ENCODE measurements around the gene SLC38A3.

SLC38A3 gene

DNA sequence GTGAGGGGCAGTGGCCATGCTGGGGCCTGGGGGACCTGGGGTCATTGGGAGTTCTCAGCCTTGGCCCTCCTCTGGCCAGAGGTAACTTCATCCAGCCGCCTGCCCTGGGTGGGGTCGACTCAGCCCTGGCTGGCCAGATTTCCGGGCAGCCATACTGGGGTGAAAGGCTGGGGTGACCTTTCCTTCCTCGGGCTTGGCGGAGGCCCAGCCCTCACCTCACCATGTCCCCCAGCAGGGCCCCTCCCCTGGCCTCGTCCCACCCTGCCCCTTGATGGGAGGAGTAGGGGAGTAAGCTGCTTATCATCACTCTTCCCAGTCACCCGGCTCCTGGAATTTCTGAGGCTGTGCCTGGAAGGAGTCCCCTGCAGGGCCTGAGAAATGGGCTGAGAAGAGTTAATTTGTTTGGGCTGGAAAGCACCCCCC is 44.5 kb upstream of the SLC38A3 start:
- Histone ChIP-seq H3K23ac (ENCODE audit: low read length in 2 of 2) (no peak overlapping the region), H3K79me1 (replicated peaks; ENCODE audit: low read length, poor library complexity, severe bottlenecking) (peaks cover 3% of the 10 kb centered on the region), H3K4me2 (ENCODE audit: low read length, poor library complexity, severe bottlenecking) (no peak overlapping the region), H3K36me3 (ENCODE audit: control insufficient read depth in 1 of 2, insufficient read depth in 2 of 2, low read depth in 1 of 2, low read length in 2 of 2) (peaks cover 0 to 33% of the 10 kb centered on the region in 2 experiments), H3K14ac (ENCODE audit: low read length in 2 of 2) (no peak overlapping the region), H2BK12ac (ENCODE audit: low read length in 2 of 2) (no peak overlapping the region), H3K27me3 (ENCODE audit: control insufficient read depth in 1 of 2, insufficient read depth in 1 of 2, low read length in 2 of 2) (peaks cover 28 to 33% of the 10 kb centered on the region in 2 experiments), H3K18ac (ENCODE audit: low read depth in 1 of 2, low read length in 2 of 2) (no peak overlapping the region), H3K4me3 (ENCODE audit: insufficient read depth in 1 of 2, low read depth in 1 of 2, low read length in 2 of 2) (no peak overlapping the region), H2AFZ (ENCODE audit: low read depth, low read length) (no peak overlapping the region), H2AK5ac (ENCODE audit: low read length, severe bottlenecking) (peak overlapping the region; percentile 19), H2BK120ac (ENCODE audit: low read depth, low read length) (no peak overlapping the region), H3K9ac (ENCODE audit: low read length) (no peak overlapping the region), H3K4me1 (ENCODE audit: control insufficient read depth, insufficient read depth, low read depth, low read length) (peaks cover 54% of the 10 kb centered on the region), H4K91ac (ENCODE audit: low read length) (no peak overlapping the region), H4K8ac (ENCODE audit: low read length) (no peak overlapping the region), H2BK5ac (ENCODE audit: low read depth, low read length, poor library complexity, severe bottlenecking) (no peak overlapping the region), H3K4ac (ENCODE audit: low read depth in 1 of 2, low read length in 2 of 2) (no peak overlapping the region), H3K9me3 (ENCODE audit: control insufficient read depth, low read length) (no peaks in the 10 kb centered on the region), H2BK15ac (ENCODE audit: low read depth, poor library complexity, severe bottlenecking) (no peak overlapping the region), H3K27ac (ENCODE audit: low read length, poor library complexity, severe bottlenecking) (no peak overlapping the region)
- no peak for DNase-seq
- 68% methylated on average over 4 of the region's 7 CpGs for WGBS

DNA sequence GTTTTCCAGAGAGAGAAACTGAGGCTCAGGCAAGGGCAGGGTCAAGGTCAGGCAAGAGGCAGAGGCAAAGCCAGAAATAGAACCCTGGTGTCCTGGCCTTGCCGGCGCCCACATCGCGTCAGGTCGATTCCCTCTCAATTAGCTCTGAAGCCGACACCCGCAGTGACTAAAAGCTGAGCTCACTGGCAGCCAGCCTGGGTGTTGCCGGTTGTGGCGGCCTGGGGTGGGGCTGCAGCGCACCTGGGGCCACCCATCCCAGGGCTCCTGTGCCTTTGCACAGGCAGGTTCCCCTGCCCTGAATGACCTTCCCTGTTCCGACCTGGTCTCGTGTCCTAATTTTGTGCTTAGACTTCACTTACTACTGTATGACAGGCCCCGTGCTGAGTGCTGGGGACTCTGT is 43.8 kb upstream of the SLC38A3 start:
- Histone ChIP-seq H2AK5ac (ENCODE audit: low read length, severe bottlenecking) (no peak overlapping the region), H3K27me3 (ENCODE audit: control insufficient read depth in 1 of 2, insufficient read depth in 1 of 2, low read length in 2 of 2) (peaks cover 20 to 25% of the 10 kb centered on the region in 2 experiments), H2BK120ac (ENCODE audit: low read depth, low read length) (no peak overlapping the region), H3K14ac (ENCODE audit: low read length in 2 of 2) (no peak overlapping the region), H3K79me1 (replicated peaks; ENCODE audit: low read length, poor library complexity, severe bottlenecking) (peaks cover under 1% of the 10 kb centered on the region), H4K8ac (ENCODE audit: low read length) (no peak overlapping the region), H3K4me2 (ENCODE audit: low read length, poor library complexity, severe bottlenecking) (no peak overlapping the region), H3K4me1 (ENCODE audit: control insufficient read depth, insufficient read depth, low read depth, low read length) (peaks cover 55% of the 10 kb centered on the region), H3K18ac (ENCODE audit: low read depth in 1 of 2, low read length in 2 of 2) (no peak overlapping the region), H2BK15ac (ENCODE audit: low read depth, poor library complexity, severe bottlenecking) (no peak overlapping the region), H3K23ac (ENCODE audit: low read length in 2 of 2) (no peak overlapping the region), H4K91ac (ENCODE audit: low read length) (no peak overlapping the region), H3K36me3 (ENCODE audit: control insufficient read depth in 1 of 2, insufficient read depth in 2 of 2, low read depth in 1 of 2, low read length in 2 of 2) (peaks cover 0 to 33% of the 10 kb centered on the region in 2 experiments), H3K4me3 (ENCODE audit: insufficient read depth in 1 of 2, low read depth in 1 of 2, low read length in 2 of 2) (no peak overlapping the region), H2AFZ (ENCODE audit: low read depth, low read length) (no peak overlapping the region), H3K9me3 (ENCODE audit: control insufficient read depth, low read length) (no peaks in the 10 kb centered on the region), H2BK12ac (ENCODE audit: low read length in 2 of 2) (no peak overlapping the region), H3K27ac (ENCODE audit: low read length, poor library complexity, severe bottlenecking) (no peak overlapping the region), H3K4ac (ENCODE audit: low read depth in 1 of 2, low read length in 2 of 2) (no peak overlapping the region), H3K9ac (ENCODE audit: low read length) (no peak overlapping the region), H2BK5ac (ENCODE audit: low read depth, low read length, poor library complexity, severe bottlenecking) (no peak overlapping the region)
- WGBS: 87% methylated on average over 13 of the region's 13 CpGs
- no peak for DNase-seq

DNA sequence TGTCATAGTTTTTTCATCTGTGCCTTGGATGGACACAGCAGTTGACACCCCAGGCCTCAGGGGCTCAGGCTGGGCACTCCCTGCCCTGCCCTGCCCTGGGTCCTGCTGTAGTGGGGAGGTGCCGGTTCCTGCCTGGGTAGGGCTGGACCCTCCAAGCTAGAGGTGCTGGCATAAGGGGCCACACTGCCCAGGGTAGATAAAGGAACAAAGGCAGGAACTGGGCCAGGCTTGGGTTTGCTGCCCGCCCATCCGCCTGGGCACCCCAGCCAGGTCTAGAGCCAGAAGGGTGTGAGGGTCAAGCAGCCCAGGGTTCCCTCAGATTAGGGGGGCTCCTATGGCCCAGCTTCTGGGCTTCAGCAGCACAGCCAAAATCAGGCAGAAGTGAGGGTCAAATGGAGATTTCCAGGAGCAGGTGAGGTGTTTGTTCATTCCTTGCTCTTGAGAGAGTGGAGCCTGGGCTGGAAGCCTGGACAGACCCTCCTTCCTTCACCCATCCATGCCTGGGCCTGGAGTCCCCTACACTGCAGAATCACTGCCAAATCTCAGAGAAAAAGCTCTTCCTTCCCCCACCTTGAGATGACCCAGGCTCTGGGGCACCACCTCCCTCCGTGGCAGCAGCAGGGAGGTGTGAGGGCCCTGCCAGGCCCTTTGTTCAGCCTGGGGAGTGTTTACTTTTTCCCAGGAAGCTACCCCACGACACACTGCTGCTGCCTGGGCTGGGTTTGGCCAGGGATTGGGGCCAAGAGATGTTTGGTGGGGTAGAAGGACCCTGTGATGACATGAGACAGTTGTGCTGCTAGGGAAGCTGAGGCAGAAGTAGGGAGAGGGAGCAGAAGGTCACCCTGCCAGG is 42.8 kb upstream of the SLC38A3 start:
- H3K18ac ChIP-seq (ENCODE audit: low read depth in 1 of 2, low read length in 2 of 2): no peak overlapping the region
- H3K4me1 ChIP-seq (ENCODE audit: control insufficient read depth, insufficient read depth, low read depth, low read length): peaks cover 53% of the 10 kb centered on the region
- no peak overlapping the region for H2BK12ac ChIP-seq (ENCODE audit: low read length in 2 of 2)
- H4K8ac ChIP-seq (ENCODE audit: low read length): no peak overlapping the region
- no peak overlapping the region for H2BK5ac ChIP-seq (ENCODE audit: low read depth, low read length, poor library complexity, severe bottlenecking)
- no peaks in the 10 kb centered on the region for H3K9me3 ChIP-seq (ENCODE audit: control insufficient read depth, low read length)
- H3K9ac ChIP-seq (ENCODE audit: low read length): no peak overlapping the region
- H2BK120ac ChIP-seq (ENCODE audit: low read depth, low read length): no peak overlapping the region
- no peak overlapping the region for H4K91ac ChIP-seq (ENCODE audit: low read length)
- no peak overlapping the region for H2AFZ ChIP-seq (ENCODE audit: low read depth, low read length)
- H3K4me2 ChIP-seq (ENCODE audit: low read length, poor library complexity, severe bottlenecking): no peak overlapping the region
- H3K23ac ChIP-seq (ENCODE audit: low read length in 2 of 2): no peak overlapping the region
- no peak overlapping the region for H3K14ac ChIP-seq (ENCODE audit: low read length in 2 of 2)
- H3K4me3 ChIP-seq (ENCODE audit: insufficient read depth in 1 of 2, low read depth in 1 of 2, low read length in 2 of 2): no peak overlapping the region
- H3K27me3 ChIP-seq (ENCODE audit: control insufficient read depth in 1 of 2, insufficient read depth in 1 of 2, low read length in 2 of 2): peaks cover 14 to 16% of the 10 kb centered on the region in 2 experiments
- no peaks in the 10 kb centered on the region for H3K79me1 ChIP-seq (replicated peaks; ENCODE audit: low read length, poor library complexity, severe bottlenecking)
- H2BK15ac ChIP-seq (ENCODE audit: low read depth, poor library complexity, severe bottlenecking): peak overlapping the region; percentile 1
- peak overlapping the region; percentile 51 for H2AK5ac ChIP-seq (ENCODE audit: low read length, severe bottlenecking)
- no peak overlapping the region for H3K27ac ChIP-seq (ENCODE audit: low read length, poor library complexity, severe bottlenecking)
- 71% methylated on average over 5 of the region's 5 CpGs for WGBS
- no peak for DNase-seq
- peaks cover 0 to 33% of the 10 kb centered on the region in 2 experiments for H3K36me3 ChIP-seq (ENCODE audit: control insufficient read depth in 1 of 2, insufficient read depth in 2 of 2, low read depth in 1 of 2, low read length in 2 of 2)
- no peak overlapping the region for H3K4ac ChIP-seq (ENCODE audit: low read depth in 1 of 2, low read length in 2 of 2)

DNA sequence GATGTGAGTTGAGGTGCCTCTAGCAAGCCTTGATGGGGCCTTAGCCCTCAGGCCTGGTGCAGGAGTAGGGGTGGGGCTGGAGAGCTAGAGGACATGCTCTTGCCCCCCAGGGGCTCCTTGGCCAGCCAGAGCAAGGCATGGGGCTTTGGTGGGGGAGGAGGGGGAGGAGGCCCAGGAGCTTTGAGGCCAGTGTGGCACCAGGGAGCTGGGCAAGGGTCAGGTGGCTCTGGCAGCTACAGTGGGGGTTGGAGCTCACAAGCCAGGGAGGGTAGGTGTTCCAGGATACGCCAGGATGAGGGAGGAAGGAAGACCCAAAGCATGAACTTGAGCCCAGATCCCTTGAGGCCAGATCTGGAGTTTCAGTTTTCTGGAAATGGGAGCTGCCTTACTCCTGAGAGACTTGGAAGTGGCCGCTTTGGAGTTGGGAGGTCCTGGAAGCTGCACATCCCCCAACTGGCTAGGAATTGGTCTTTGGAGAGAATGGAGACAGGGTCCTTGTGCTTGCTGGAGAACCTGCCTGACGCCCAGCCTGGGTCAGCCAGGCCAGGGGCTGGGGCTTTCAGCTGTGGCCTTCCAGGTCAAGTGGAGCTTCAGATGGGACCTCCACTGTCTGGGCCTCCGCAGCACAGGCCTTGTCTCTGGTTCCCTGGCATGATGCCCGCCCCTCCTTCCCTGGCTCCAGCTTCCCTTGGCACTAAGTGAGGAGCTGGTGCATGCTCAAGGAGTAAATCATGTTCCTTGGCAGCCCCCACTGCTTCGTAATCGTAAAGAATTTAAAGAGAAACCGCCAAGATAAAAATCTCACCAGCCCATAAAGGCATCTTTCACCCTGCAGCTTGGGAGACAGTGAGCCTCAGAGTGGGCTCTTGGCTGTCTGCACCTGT is 41.3 kb upstream of the SLC38A3 start:
- Histone ChIP-seq H2AFZ (ENCODE audit: low read depth, low read length) (no peak overlapping the region), H3K4me1 (ENCODE audit: control insufficient read depth, insufficient read depth, low read depth, low read length) (peaks cover 55% of the 10 kb centered on the region), H3K27ac (ENCODE audit: low read length, poor library complexity, severe bottlenecking) (no peak overlapping the region), H3K18ac (ENCODE audit: low read depth in 1 of 2, low read length in 2 of 2) (no peak overlapping the region), H2BK12ac (ENCODE audit: low read length in 2 of 2) (no peak overlapping the region), H3K9me3 (ENCODE audit: control insufficient read depth, low read length) (no peaks in the 10 kb centered on the region), H3K79me1 (replicated peaks; ENCODE audit: low read length, poor library complexity, severe bottlenecking) (no peaks in the 10 kb centered on the region), H2BK5ac (ENCODE audit: low read depth, low read length, poor library complexity, severe bottlenecking) (no peak overlapping the region), H3K27me3 (ENCODE audit: control insufficient read depth in 1 of 2, insufficient read depth in 1 of 2, low read length in 2 of 2) (peaks cover 7 to 11% of the 10 kb centered on the region in 2 experiments), H3K9ac (ENCODE audit: low read length) (peak overlapping the region; percentile 27), H2BK120ac (ENCODE audit: low read depth, low read length) (no peak overlapping the region), H3K4ac (ENCODE audit: low read depth in 1 of 2, low read length in 2 of 2) (no peak overlapping the region), H4K91ac (ENCODE audit: low read length) (no peak overlapping the region), H3K36me3 (ENCODE audit: control insufficient read depth in 1 of 2, insufficient read depth in 2 of 2, low read depth in 1 of 2, low read length in 2 of 2) (peaks cover 0 to 33% of the 10 kb centered on the region in 2 experiments), H4K8ac (ENCODE audit: low read length) (no peak overlapping the region), H3K4me2 (ENCODE audit: low read length, poor library complexity, severe bottlenecking) (no peak overlapping the region), H3K14ac (ENCODE audit: low read length in 2 of 2) (no peak overlapping the region), H3K23ac (ENCODE audit: low read length in 2 of 2) (no peak overlapping the region), H2BK15ac (ENCODE audit: low read depth, poor library complexity, severe bottlenecking) (no peak overlapping the region), H3K4me3 (ENCODE audit: insufficient read depth in 1 of 2, low read depth in 1 of 2, low read length in 2 of 2) (peak overlapping the region in 1 of 2 experiments; percentile 48), H2AK5ac (ENCODE audit: low read length, severe bottlenecking) (peak overlapping the region; percentile 33)
- DNase-seq: no peak
- WGBS: 88% methylated on average over 8 of the region's 8 CpGs

All from mesenchymal stem cell (in vitro differentiated cells and primary cell).